ENCODE data around the gene PLRG1.

PLRG1 gene

GRCh38 chr4:154516318-154517029, 33.7 kb downstream of the PLRG1 start:
- no peak for DNase-seq

- no peak for DNase-seq
Measured at GRCh38 chr4:154511981-154512380, 38.2 kb downstream of the PLRG1 start.

DNA sequence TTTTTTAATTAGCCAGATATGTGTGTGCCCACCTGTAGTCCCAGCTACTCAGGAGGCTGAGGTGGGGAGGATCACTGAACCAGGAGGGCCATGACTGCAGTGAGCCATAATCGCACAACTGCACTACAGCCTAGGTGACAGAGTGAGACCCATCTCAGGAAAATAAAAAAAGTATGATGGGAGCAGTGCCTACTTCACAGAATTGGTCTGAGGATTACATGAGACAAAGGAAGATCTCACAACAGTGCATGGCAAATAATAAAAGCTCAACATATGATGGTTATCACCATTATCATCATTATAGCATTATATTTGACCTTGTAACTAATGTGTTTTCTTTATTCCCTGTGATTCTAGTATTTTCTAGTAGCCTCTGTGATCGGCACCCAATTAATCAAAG, 38.7 kb downstream of the PLRG1 start:
- no peak for DNase-seq

DNA sequence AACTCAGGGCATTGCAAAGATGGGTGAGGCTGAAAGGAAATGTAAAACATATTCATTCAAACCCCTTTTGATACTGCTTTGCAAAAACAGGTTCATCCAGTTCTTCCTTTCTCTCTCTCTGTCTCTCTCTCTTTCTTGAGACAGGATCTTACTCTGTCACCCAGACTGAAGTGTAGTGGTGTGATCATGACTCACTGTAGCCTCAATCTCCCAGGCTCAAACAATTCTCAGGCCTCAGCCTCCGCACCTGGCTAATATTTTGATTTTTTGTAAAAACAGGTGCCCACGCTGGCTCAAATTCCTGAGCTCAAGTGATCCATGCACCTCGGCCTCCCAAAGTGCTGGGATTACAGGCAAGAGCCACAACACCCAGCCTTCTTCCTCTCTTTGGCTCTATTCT, 43.0 kb downstream of the PLRG1 start:
- DNase-seq: no peak

GRCh38 chr4:154506253-154506652, 43.9 kb downstream of the PLRG1 start:
- DNase-seq: no peak

DNA sequence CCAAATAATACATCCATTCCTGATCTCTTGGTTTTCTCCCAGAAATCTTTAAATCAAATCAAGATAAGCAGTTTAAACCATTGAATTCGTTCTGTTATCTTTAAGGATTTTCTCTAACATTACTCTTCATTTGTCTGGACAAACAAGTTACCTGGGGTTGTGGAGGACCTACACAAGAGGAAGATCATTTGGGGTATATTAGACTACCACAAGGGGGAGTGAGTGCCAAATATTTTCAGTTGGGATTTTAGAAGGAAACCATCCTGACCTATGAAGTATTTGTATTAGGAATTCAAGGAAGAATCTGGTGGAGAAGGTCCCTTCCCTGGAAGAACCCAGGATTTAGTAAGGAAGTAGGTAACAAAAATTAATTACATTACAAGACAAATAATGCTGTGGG, 46.6 kb downstream of the PLRG1 start:
- DNase-seq: no peak

DNA sequence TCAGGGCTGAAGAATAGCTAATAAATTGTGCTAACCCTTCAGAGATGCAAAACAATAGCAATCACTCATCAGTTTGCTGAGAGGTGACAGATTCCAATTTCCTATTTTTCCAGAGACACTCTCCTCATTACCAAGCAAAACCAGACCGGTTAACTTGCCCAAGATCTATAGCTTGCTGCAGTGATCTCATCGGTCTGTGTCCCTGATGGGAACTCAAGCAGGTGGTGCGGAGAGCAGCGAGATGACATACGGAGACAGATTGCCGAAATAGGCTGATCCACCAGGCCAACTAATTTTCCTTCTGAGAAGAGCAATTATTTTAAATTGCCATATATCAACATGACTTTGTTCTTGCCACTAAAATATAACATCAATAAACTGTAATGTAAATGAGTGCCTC, 48.1 kb downstream of the PLRG1 start:
- no peak for DNase-seq

- DNase-seq: no peak
Measured at GRCh38 chr4:154497889-154498288, 52.3 kb downstream of the PLRG1 start.

DNA sequence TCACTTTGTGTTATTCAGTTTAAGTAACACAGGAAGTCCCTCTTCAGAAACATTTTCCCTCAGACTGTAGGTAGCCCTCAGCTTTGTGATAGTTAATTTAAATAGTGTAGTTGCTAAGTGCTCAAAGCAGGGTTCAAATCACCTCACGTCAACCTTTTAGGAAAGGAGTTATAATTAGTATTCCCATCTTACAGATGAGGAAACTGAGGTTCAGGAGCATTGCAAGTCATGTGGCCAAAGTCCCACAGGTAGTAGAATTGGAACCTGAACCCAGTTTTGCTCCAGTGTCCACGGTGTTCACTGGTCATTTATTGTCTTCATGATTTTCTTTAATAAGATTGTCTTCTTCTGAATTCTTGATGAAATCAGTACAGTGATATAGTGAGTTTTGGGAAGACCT, 54.3 kb downstream of the PLRG1 start:
- no peak for DNase-seq

- DNase-seq: no peak
Measured at GRCh38 chr4:154492288-154492687, 57.9 kb downstream of the PLRG1 start.

DNA sequence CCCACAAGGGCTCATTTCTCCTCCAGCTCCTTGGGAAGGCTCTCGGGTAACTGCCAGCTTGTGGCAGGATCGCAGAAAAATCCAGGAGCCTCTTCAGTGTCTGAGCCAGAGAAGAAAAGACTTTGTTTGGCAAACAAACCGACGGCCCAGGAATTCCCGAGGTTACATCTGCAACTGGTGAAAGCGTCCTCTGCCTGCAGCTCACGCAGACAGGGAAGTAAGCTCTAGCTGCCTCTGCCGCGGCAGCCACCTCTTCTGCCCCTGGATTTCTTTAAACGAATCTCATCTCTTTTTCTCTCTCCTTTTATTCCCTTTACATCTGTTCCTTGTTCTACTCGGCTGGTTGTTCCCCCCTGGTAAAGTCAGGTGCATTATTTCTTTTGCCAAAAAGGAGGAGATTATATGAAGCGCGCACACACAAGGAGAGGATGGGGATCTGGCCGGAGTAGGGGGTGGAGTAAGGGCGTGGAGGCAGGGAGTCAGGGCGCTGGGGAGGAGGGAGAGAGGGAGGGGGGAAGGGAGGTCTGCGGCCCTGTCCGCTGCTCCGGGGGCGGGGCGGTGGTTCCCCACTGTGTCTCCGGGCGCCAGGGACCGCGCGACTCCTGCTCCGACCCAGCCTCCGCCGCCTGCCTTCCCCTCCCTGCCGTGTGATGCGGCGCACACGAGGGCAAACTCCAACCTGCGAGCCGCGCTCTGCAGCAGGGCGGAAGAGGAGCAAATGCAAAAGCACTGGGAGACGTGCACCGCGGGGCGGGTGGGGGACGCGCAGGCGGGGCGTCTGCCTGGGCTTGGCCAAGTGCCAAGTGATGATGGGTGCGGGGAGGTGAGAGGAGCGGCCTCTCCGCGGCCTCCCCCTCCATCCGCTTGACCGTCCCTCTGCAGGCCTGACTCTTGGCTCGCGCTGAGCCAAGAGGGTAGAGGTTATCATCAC, 58.6 kb downstream of the PLRG1 start, which contains the start of gene DCHS2:
Gene DCHS2, minus strand, starts transcription at position 459 of the 931 bp plus-strand sequence. Its CDS starts 444 bp downstream, at position 15.
- peak; percentile 6 for DNase-seq

DNA sequence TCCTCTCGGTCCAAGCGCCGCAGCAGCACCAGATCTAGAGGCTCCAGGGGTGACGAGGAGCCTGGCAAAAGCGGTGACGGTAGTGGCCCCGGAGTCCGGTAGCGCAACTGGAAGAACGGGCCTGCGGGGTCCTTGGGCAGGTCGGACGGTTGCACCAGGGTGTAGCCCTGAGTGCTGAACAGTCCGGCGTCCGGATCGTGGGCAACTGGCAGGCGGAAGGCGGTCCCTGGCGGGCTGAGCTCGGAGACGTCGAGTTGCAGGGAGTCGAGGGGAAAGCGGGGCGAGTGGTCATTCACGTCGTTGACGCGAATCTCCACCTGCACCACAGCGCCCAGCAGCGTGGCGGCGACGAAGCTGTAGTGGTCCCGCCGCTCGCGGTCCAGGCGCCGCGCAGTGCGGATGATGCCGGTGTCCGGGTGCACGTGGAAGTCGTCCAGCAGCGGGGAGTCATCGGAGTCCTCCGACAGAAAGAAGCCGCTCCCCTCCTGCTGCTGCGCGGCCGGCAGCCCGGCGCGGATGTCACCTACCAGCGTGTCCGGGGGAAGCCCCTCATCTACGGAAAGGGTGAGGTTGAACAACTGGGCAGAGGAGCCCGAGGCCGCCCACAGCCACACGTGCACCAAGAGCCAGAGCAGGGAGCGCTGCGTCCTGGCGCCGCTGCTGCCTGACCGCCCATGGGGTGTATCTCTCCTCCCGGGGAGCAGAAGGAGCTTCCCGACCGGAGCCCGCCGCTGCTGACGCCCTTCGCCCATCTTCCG, 59.4 kb downstream of the PLRG1 start:
- DNase-seq: no peak

- no peak for DNase-seq
Measured at GRCh38 chr4:154490234-154490582, 60.0 kb downstream of the PLRG1 start.

- DNase-seq: no peak
Measured at GRCh38 chr4:154489558-154490233, 60.5 kb downstream of the PLRG1 start.

GRCh38 chr4:154487145-154487544, 63.1 kb downstream of the PLRG1 start:
- DNase-seq: no peak

- no peak for DNase-seq
Measured at GRCh38 chr4:154485127-154485773, 65.0 kb downstream of the PLRG1 start.
